ENCODE measurements around the gene CA10.

GRCh38 chr17:51891936-51892335 is 266.6 kb downstream of the CA10 start:
- TF ChIP-seq, protein P1, sequence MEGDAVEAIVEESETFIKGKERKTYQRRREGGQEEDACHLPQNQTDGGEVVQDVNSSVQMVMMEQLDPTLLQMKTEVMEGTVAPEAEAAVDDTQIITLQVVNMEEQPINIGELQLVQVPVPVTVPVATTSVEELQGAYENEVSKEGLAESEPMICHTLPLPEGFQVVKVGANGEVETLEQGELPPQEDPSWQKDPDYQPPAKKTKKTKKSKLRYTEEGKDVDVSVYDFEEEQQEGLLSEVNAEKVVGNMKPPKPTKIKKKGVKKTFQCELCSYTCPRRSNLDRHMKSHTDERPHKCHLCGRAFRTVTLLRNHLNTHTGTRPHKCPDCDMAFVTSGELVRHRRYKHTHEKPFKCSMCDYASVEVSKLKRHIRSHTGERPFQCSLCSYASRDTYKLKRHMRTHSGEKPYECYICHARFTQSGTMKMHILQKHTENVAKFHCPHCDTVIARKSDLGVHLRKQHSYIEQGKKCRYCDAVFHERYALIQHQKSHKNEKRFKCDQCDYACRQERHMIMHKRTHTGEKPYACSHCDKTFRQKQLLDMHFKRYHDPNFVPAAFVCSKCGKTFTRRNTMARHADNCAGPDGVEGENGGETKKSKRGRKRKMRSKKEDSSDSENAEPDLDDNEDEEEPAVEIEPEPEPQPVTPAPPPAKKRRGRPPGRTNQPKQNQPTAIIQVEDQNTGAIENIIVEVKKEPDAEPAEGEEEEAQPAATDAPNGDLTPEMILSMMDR (optimal IDR thresholded peaks at IDR 0.05 in 1 of 3, IDR thresholded peaks at IDR 0.05 in 1 of 3, conservative IDR thresholded peaks at IDR 0.05 in 1 of 3; ENCODE audit: extremely low read depth in 1 of 3, insufficient read depth in 2 of 3, low read length in 3 of 3): no peak
- TF ChIP-seq EZH2 (IDR thresholded peaks at IDR 0.05; ENCODE audit: low read length): no peak

Data from keratinocyte (primary cell).